Duodenal mucosa (tissue), 2 donors: ENCODE measurements around the gene SPTLC2.
"Not testable (repeated sequence)": the region's sequence is repeated elsewhere in the genome, so short reads cannot be mapped to it uniquely, and the experiment has no call there.

Experiments used
- H3K27ac ChIP-seq: one replicate; pipeline ENCODE4 v1.7.0; 2013; ENCODE audit warnings: low read depth, low read length
- H3K27me3 ChIP-seq, 2 donors: one replicate each; pipeline ENCODE4 v1.7.0; 2013; ENCODE audit warnings: low read length in 2 of 2, control low read depth in 1 of 2; ENCODE audit not compliant: insufficient read depth in 2 of 2, control insufficient read depth in 1 of 2
- H3K36me3 ChIP-seq, 2 donors: one replicate each; pipeline ENCODE4 v1.7.0; 2013; ENCODE audit warnings: low read length in 2 of 2, control low read depth in 1 of 2; ENCODE audit not compliant: insufficient read depth in 2 of 2, control insufficient read depth in 1 of 2
- H3K4me1 ChIP-seq, 2 donors: one replicate each; pipeline ENCODE4 v1.7.0; 2013; ENCODE audit warnings: low read length in 2 of 2, control low read depth in 1 of 2; ENCODE audit not compliant: insufficient read depth in 2 of 2, control insufficient read depth in 1 of 2
- H3K4me3 ChIP-seq, 2 donors: one replicate each; pipeline ENCODE4 v1.7.0; 2013; ENCODE audit warnings: low read length in 2 of 2, low read depth in 1 of 2
- H3K9ac ChIP-seq, 2 donors: one replicate each; pipeline ENCODE4 v1.7.0; 2013; ENCODE audit warnings: low read length in 2 of 2, low read depth in 1 of 2
- H3K9me3 ChIP-seq, 2 donors: one replicate each; pipeline ENCODE4 v1.7.0; 2013; ENCODE audit warnings: low read length in 2 of 2, control low read depth in 1 of 2; ENCODE audit not compliant: control insufficient read depth in 1 of 2

Gene SPTLC2

DNA sequence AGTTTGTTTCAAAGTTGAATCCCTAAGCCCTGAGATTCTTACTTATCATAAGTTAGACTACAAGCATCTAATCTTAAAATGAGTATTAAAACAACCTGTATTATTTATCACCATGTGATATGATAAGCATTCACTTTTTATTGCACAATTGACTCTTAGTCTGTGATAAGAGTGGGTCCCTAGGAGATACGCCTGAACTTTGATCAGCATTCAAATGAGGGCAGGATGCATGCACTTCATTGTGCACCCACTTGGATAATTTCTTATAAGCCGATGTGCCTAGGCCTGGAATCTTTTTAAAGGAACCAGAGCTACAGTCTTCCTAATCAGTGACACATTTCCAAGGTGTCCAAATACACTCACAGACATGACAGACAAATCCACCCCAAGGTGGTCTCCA is 31.4 kb upstream of the SPTLC2 start:
- Histone ChIP-seq H3K4me1 (peaks cover 10 to 13% of the 10 kb centered on the region in 2 donors), H3K27me3 (no peaks in the 10 kb centered on the region), H3K4me3 (no peak overlapping the region), H3K27ac (no peak overlapping the region), H3K9ac (no peak overlapping the region), H3K36me3 (no peaks in the 10 kb centered on the region), H3K9me3 (no peaks in the 10 kb centered on the region)

DNA sequence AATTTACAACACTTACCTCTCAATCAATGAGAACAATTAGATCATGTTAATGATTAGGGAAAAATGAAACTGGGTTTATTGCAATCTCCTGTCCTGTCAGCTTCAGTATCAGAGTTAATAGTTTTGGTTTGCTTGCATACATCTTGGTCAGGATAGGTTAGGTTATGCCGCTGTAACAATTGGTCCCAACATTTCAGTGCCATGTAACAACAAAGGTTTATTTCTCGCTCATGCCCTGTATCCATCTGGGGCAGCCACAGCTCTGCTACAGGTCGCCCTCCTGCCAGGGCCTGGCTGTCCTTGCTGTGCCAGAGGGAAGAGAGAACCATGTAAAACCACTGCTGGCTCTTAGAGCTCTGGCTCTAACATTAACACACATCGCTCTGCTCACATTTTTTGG is 30.5 kb upstream of the SPTLC2 start:
- Histone ChIP-seq H3K27me3 (no peaks in the 10 kb centered on the region), H3K9me3 (no peaks in the 10 kb centered on the region), H3K27ac (no peak overlapping the region), H3K4me1 (peaks cover 10 to 19% of the 10 kb centered on the region in 2 donors), H3K36me3 (no peaks in the 10 kb centered on the region), H3K4me3 (no peak overlapping the region), H3K9ac (no peak overlapping the region)

- H3K9me3 ChIP-seq = no peaks in the 10 kb centered on the region
- no peak overlapping the region for H3K4me3 ChIP-seq
- no peaks in the 10 kb centered on the region for H3K27me3 ChIP-seq
- no peak overlapping the region for H3K9ac ChIP-seq
- H3K27ac ChIP-seq = no peak overlapping the region
- peaks cover 10 to 28% of the 10 kb centered on the region in 2 donors for H3K4me1 ChIP-seq
- no peaks in the 10 kb centered on the region for H3K36me3 ChIP-seq
These were observed 29.2 kb upstream of the SPTLC2 start for GRCh38 chr14:77645520-77646230.

DNA sequence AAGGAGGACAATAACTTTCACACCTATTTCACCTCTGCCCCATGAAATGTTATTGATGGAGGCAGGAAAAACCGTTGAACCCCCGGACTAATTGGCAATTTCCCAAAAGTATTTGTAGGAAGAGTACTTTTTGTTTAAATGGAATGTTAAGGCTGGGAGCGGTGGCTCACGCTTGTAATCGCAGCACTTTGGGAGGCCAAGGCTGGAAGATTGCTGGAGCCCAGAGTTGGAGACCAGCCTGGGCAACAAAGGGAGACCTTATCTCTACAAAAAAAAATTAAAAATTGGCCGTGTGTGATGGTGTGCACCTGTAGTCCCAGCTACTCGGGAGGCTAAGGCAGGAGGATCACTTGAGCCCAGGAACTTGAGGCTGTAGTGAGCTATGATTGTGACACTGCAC is 26.0 kb upstream of the SPTLC2 start:
- no peaks in the 10 kb centered on the region for H3K9me3 ChIP-seq
- peak overlapping the region; percentile 68 to 87 for H3K4me3 ChIP-seq
- no peaks in the 10 kb centered on the region for H3K27me3 ChIP-seq
- peak overlapping the region; percentile 46 to 74 for H3K9ac ChIP-seq
- H3K36me3 ChIP-seq = no peaks in the 10 kb centered on the region
- H3K4me1 ChIP-seq = peaks cover 12 to 29% of the 10 kb centered on the region in 2 donors
- H3K27ac ChIP-seq = no peak overlapping the region

DNA sequence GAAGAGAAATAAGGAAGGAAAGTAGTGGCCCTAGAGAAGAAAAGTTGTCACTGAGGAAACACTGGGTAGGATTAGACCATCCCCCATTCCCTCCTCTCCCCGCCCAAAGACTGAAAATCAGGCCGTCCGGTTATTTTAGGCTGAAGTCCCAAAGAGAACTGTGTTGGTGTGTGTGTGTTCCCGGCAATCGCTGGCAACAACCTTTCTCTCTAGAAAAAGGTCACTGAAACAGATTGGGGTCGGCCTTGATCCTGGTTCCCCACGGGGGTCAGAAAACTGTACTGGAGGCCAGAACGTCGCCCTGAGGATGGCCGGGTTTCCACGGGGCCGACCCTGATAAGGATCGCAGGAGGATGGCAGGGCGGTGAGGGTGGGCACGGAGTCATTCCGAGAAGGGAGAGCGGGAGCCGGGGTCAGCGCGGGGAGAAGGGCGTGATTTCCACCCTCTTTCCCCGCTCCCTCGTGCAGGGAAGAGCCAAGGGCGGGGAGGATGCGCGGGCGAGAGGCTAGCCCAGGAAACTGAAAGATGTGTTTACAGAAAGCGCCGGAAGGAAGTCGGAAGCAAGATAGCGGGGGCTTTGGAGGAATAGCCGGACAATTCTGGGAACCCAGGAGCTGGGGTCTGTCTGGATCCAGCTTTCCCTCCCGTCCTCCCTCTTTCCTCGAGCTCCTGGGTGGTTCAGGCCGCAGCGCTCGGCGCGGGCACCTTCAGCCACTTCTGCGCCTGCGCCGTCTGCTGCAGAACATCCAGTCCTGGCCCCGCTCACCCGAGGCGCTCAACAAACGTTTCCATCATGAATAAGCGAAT is 25.3 kb upstream of the SPTLC2 start:
- peak overlapping the region; percentile 46 to 74 for H3K9ac ChIP-seq
- H3K9me3 ChIP-seq = no peaks in the 10 kb centered on the region
- peaks cover 12 to 23% of the 10 kb centered on the region in 2 donors for H3K4me1 ChIP-seq
- no peaks in the 10 kb centered on the region for H3K36me3 ChIP-seq
- H3K27me3 ChIP-seq = no peaks in the 10 kb centered on the region
- H3K27ac ChIP-seq = no peak overlapping the region
- peak overlapping the region; percentile 68 to 87 for H3K4me3 ChIP-seq

DNA sequence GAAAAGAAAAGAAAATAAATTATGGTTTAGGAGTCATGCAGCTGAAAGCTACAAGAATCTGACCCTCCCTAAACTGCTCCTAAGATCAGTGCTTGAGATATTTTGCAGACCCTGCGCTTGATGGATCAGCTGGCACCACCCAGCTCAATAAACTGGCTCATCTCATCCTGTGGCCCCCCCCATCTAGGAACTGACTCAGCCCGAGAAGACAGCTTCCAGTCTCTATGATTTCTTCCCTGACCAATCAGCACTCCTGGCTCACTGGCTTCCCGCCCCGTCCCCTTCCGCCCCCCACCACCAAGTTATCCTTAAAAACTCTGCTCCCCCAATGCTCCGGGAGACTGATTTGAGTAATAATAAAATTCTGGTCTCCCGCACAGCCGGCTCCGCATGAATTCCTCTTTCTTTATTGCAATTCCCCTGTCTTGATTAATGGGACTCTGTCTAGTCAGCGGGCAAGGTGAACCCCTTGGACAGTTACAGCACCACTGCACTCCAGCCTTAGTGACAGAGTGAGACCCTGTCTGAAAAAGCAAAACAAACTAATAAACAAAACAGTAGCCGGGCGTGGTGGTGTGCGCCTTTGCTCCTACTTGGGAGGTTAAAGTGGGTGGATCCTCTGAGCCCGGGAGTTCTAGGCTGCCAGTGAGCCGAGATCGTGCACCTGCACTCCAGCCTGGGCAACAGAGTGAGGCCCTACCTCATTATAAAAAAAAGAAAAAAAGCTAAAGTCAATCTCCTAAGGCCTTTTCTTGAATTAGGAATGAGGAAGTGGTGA is 24.5 kb upstream of the SPTLC2 start:
- Histone ChIP-seq H3K4me3 (peak overlapping the region; percentile 68 to 87), H3K9me3 (no peaks in the 10 kb centered on the region), H3K9ac (peak overlapping the region in 1 of 2 donors; percentile 74), H3K36me3 (no peaks in the 10 kb centered on the region), H3K4me1 (peaks cover 11 to 22% of the 10 kb centered on the region in 2 donors), H3K27ac (no peak overlapping the region), H3K27me3 (no peaks in the 10 kb centered on the region)

DNA sequence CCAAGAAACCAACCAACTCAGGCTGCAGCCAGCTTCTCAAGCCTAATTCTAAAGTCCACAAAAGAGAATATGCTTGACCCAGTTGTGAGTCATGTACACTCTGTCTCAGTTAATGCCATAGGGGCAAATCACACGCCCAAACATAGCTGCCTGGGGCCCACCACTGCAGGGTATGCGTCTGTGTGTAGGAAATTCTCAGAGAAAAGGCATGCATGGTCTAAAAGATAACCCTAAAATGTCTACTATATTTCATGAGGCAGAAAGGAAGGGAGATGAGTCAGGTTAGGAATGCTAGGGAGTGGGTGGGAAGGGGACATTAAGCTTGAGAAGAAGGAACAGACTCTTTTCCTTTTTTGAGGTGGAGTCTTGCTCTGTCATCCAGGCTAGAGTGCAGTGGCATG is 22.3 kb upstream of the SPTLC2 start:
- no peak overlapping the region for H3K4me3 ChIP-seq
- H3K36me3 ChIP-seq = no peaks in the 10 kb centered on the region
- H3K4me1 ChIP-seq = peaks cover 6 to 22% of the 10 kb centered on the region in 2 donors
- H3K27ac ChIP-seq = no peak overlapping the region
- no peak overlapping the region for H3K9ac ChIP-seq
- no peaks in the 10 kb centered on the region for H3K27me3 ChIP-seq
- no peaks in the 10 kb centered on the region for H3K9me3 ChIP-seq

- H3K4me3 ChIP-seq, H3K4me1 ChIP-seq, H3K27me3 ChIP-seq, H3K27ac ChIP-seq, H3K36me3 ChIP-seq, H3K9ac ChIP-seq, H3K9me3 ChIP-seq: not testable (repeated sequence)
These were observed 19.4 kb upstream of the SPTLC2 start for GRCh38 chr14:77635869-77636268.

DNA sequence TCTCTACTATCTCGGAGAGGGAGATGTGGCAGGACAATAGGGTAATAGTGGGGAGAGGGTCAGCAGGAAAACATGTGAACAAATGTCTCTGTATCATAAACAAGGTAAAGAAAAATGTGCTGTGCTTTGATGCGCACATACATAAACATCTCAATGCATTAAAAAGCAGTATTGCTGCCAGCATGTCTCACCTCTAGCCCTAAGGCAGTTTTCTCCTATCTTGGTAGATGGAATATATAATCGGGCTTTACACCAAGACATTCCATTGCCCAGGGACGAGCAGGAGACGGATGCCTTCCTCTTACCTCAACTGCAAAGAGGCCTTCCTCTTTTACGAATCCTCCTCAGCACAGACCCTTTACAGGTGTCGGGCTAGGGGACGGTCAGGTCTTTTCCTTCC is 19.0 kb upstream of the SPTLC2 start:
- not testable (repeated sequence) for H3K36me3 ChIP-seq, H3K4me3 ChIP-seq, H3K9me3 ChIP-seq, H3K27ac ChIP-seq, H3K9ac ChIP-seq, H3K27me3 ChIP-seq, H3K4me1 ChIP-seq

DNA sequence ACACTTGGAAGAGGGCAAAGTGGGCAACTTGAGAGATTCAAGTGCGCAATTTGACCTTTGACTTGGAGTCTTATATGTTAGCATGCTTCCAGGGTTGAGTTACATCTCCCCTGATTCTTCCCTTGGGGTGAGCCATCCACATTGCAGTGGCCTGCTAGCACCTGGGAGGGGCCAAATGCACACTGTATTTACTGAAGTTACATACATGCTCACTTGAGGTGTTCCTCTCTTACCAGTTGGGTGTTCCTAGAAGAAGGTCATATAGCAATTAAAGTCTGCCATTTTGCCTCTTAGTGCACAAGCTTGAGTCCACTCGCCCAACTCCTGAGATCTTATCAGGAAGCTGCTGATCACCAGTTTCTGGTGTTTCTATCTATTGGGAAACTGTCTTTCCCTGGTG is 13.7 kb upstream of the SPTLC2 start:
- no peaks in the 10 kb centered on the region for H3K9me3 ChIP-seq
- no peaks in the 10 kb centered on the region for H3K36me3 ChIP-seq
- no peak overlapping the region for H3K4me3 ChIP-seq
- no peaks in the 10 kb centered on the region for H3K27me3 ChIP-seq
- no peaks in the 10 kb centered on the region for H3K4me1 ChIP-seq
- no peak overlapping the region for H3K27ac ChIP-seq
- no peak overlapping the region for H3K9ac ChIP-seq
